Thymus (tissue), 11 donors: ENCODE measurements around the gene STRIT1. TPM values are rescaled to one million over a fixed set of nuclear protein-coding genes. Genes with fewer than 3 reads are reported as not detected.

Source experiments
- DNase-seq, 9 donors: peaks; one replicate each; pipeline ENCODE4 v3.0.0-alpha.2; 2013; ENCODE audit warnings: low spot score in 9 of 9, low read depth in 6 of 9, missing footprints in 1 of 9
- H3K27ac ChIP-seq, 2 donors: one replicate each; pipeline ENCODE4 v1.5.1; 2013; ENCODE audit warnings: control low read depth in 1 of 2, low read depth in 1 of 2, low read length in 1 of 2, mild to moderate bottlenecking in 1 of 2, moderate library complexity in 1 of 2
- H3K27me3 ChIP-seq, 2 donors: one replicate each; pipeline ENCODE4 v1.5.1; 2013; ENCODE audit warnings: low read length in 1 of 2; ENCODE audit not compliant: control insufficient read depth in 2 of 2, insufficient read depth in 1 of 2
- H3K36me3 ChIP-seq, 2 donors: one replicate each; pipeline ENCODE4 v1.5.1; 2013; ENCODE audit warnings: low read length in 1 of 2, mild to moderate bottlenecking in 1 of 2, moderate library complexity in 1 of 2; ENCODE audit not compliant: control insufficient read depth in 2 of 2, insufficient read depth in 2 of 2
- H3K4me1 ChIP-seq, 2 donors: one replicate each; pipeline ENCODE4 v1.5.1; 2013; ENCODE audit warnings: low read length in 2 of 2; ENCODE audit not compliant: control insufficient read depth in 2 of 2, insufficient read depth in 2 of 2
- H3K4me3 ChIP-seq, 2 donors: one replicate each; pipeline ENCODE4 v1.5.1; 2013; ENCODE audit warnings: low read length in 2 of 2, control low read depth in 1 of 2, mild to moderate bottlenecking in 1 of 2
- H3K9me3 ChIP-seq, 2 donors: one replicate each; pipeline ENCODE4 v1.5.1; 2013; ENCODE audit warnings: low read length in 1 of 2, mild to moderate bottlenecking in 1 of 2; ENCODE audit not compliant: control insufficient read depth in 2 of 2, insufficient read depth in 1 of 2
- WGBS: extraction: QIAGEN DNeasy Blood & Tissue Kit; methylation state at CpG from one replicate; pipeline ENCODE4 v1.1.7; 2013; 5-methylcytosine and 5-hydroxymethylcytosine counted together
- polyA plus RNA-seq: library from polyadenylated mRNA; stranded (reverse); fragments of 200-250 nt; gene quantifications from one replicate; pipeline ENCODE4 v1.2.3, GENCODE V29; 2013
- total RNA-seq: library from RNA; stranded (reverse); fragments of 120-200 nt; gene quantifications from one replicate; pipeline ENCODE4 v1.2.4, GENCODE V29; 2013
- donor health status: healthy.

The STRIT1 gene
- total and polyA plus RNA-seq, 2 donors, result 0.32 TPM; not detected in 1

DNA sequence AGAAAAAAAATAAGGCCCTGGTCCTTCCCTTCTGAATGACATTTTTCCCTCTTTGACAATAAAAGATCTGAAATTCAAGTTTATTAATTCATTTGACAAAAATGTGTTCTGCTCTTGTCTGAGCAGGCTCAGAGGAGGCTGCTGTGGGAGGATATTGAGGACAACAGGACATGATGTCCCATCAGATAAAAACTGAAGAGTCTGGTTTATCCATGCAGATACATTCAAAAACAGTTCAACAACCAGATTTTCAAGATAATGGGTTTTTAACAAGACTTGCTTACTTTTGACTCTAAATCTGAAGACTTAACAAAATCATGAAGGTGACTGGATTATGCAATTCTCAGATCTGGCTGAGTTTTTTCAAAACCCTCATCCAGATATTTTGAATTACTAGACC is 36.9 kb upstream of the STRIT1 start:
- no peaks in the 10 kb centered on the region for H3K36me3 ChIP-seq
- H3K9me3 ChIP-seq, result no peaks in the 10 kb centered on the region
- H3K4me3 ChIP-seq, result no peak overlapping the region
- peaks cover 0 to 2% of the 10 kb centered on the region in 2 donors for H3K4me1 ChIP-seq
- no peaks in the 10 kb centered on the region for H3K27me3 ChIP-seq
- no peak overlapping the region for H3K27ac ChIP-seq
- DNase-seq, result no peak

DNA sequence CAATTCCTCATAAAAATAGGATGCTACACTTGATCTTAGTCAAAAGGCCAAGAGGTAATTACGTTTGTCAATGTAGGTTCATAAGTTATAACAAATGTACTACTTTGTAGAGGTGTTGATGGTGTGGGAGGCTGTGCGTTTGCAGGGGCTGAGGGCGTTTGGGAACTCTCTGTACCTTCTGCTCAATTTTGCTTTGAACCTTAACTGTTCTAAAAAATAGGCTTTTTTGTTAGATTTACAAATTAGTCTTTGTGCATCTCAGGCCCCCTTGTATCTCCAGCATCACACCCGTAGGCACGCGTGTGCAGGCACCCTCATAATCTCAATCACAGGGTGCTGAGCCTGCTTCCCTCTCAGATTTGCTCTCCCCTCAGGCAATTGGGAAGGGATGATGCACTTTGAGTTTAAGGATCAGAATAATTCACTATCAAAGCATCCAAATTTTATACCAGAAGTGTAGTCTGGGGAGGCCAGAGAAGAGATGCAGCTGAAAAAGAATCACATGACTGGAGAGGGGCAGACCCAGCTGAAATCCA is 36.1 kb upstream of the STRIT1 start:
- WGBS, result 95% methylated on average over 6 of the region's 6 CpGs
- H3K27ac ChIP-seq, result no peak overlapping the region
- H3K4me1 ChIP-seq, result no peaks in the 10 kb centered on the region
- no peak for DNase-seq
- no peaks in the 10 kb centered on the region for H3K36me3 ChIP-seq
- no peaks in the 10 kb centered on the region for H3K9me3 ChIP-seq
- H3K27me3 ChIP-seq, result no peaks in the 10 kb centered on the region
- H3K4me3 ChIP-seq, result no peak overlapping the region

DNA sequence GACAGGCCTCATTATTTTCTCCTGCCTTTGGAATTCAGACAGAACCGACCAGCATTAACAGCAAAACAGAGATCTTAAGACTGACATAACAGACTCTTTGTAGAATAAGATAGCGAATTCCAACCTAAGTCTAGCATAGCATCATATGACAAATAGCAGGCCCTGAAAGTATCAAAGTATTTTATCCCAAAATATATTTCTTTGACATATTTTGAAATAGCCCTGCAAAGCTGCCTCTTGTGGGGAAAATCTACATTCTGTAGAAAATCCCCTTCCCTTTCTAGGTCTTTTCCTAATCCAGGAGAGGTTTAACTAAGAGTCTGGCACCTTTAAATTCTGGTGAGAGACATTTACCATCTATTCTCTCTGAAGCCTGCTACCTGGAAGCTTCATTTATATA is 34.4 kb upstream of the STRIT1 start:
- H3K36me3 ChIP-seq, result no peaks in the 10 kb centered on the region
- no peaks in the 10 kb centered on the region for H3K9me3 ChIP-seq
- H3K27me3 ChIP-seq, result no peaks in the 10 kb centered on the region
- H3K4me3 ChIP-seq, result no peak overlapping the region
- no peak for DNase-seq
- H3K4me1 ChIP-seq, result no peaks in the 10 kb centered on the region
- WGBS, result 95% methylated on average over 2 of the region's 2 CpGs
- no peak overlapping the region for H3K27ac ChIP-seq

DNA sequence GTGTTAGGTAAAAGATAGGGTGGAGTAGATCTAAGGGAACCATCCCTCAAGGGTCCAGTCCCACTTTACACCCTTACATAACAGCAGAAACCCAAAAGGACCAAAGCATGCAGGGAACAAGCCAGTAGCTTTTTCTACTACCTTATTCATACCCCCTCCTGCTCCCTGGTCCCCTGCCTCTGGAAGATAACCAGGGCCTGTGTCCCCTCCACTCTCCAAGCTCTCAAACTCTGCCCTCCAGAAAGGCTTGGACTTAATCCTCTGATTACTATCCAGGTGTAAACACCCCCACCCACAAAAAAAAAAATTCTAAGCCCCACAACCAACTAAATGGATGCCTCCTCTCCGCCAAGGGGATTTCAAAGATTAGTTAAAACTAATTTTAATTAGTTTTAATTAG is 33.9 kb upstream of the STRIT1 start:
- no peaks in the 10 kb centered on the region for H3K27me3 ChIP-seq
- H3K27ac ChIP-seq, result no peak overlapping the region
- DNase-seq, result no peak
- H3K36me3 ChIP-seq, result no peaks in the 10 kb centered on the region
- 97% methylated on average over 1 of the region's 1 CpG for WGBS
- H3K9me3 ChIP-seq, result no peaks in the 10 kb centered on the region
- H3K4me3 ChIP-seq, result no peak overlapping the region
- H3K4me1 ChIP-seq, result no peaks in the 10 kb centered on the region

DNA sequence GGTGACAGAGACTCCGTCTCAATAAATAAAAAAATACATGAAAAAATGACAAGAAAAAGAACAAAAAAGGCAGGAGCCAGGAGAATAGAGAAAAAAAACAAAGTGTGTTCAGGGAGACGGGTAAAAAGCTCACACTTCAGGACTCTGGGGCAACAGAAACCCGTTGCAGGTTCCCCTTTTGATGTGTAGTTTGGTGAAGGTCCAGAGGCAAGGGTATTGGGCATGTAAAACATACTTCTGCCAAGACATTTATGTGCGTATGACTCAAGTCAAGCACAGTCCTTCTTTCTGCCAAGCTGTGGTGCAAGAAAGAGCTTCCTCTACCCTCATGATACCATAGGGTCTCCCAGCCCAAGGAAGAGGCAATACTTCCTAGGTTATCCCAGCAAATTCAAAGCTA is 33.4 kb upstream of the STRIT1 start:
- Histone ChIP-seq H3K27ac (no peak overlapping the region), H3K4me3 (no peak overlapping the region), H3K4me1 (no peaks in the 10 kb centered on the region), H3K9me3 (no peaks in the 10 kb centered on the region), H3K36me3 (no peaks in the 10 kb centered on the region), H3K27me3 (no peaks in the 10 kb centered on the region)
- DNase-seq, result no peak
- 86% methylated on average over 4 of the region's 4 CpGs for WGBS

DNA sequence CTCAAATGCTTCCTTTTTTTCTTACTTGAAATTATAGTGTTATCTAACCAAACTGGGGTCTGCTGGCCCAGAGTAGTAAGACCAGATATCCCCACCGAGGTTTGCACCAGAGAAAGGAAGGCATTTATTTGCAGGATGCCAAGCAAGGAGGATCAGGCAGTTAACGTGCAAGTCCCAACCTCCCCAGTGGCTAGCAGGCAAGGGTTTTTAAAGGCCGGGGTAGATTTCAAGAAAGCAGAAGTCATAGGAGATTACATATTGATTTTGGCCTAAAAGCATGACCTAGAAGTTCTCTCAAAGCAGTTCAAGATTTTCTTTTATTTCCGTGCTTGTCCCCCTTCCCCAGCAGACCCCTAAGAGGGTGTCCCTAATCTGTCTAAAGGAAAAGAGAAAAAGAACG is 32.8 kb upstream of the STRIT1 start:
- 88% methylated on average over 5 of the region's 5 CpGs for WGBS
- no peak overlapping the region for H3K27ac ChIP-seq
- H3K4me3 ChIP-seq, result no peak overlapping the region
- no peak for DNase-seq
- H3K4me1 ChIP-seq, result no peaks in the 10 kb centered on the region
- H3K27me3 ChIP-seq, result no peaks in the 10 kb centered on the region
- no peaks in the 10 kb centered on the region for H3K36me3 ChIP-seq
- no peaks in the 10 kb centered on the region for H3K9me3 ChIP-seq

DNA sequence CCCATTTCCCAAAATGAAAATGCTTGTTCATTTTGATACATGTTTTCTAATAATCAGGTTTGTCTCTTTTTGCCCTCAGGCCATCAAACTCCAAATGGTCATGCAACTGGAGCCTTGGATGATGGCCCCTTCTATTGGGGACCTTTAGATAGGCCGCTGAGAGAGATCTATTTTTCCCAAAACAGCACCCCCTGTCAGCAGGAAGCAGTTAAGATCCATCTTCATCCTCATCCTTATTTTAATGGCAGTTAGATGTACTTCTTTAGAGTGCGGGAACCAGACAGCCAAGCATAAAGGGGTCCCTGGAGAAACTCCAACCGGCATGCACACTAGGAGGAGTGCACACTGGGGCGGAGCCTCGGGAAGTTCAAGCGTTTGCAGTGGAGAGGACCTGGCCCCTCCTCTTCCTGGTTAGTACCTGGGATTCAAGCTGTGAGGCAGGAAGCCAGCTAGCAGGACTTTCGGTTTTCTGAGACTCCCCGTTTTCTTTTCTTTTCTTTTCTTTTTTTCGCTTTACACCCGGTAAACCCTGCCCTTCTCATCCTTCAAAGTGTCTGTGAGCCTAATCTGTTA is 31.9 kb upstream of the STRIT1 start:
- Histone ChIP-seq H3K27me3 (no peaks in the 10 kb centered on the region), H3K36me3 (no peaks in the 10 kb centered on the region), H3K4me3 (no peak overlapping the region), H3K27ac (no peak overlapping the region), H3K9me3 (no peaks in the 10 kb centered on the region), H3K4me1 (no peaks in the 10 kb centered on the region)
- DNase-seq, result no peak
- 92% methylated on average over 10 of the region's 10 CpGs for WGBS

DNA sequence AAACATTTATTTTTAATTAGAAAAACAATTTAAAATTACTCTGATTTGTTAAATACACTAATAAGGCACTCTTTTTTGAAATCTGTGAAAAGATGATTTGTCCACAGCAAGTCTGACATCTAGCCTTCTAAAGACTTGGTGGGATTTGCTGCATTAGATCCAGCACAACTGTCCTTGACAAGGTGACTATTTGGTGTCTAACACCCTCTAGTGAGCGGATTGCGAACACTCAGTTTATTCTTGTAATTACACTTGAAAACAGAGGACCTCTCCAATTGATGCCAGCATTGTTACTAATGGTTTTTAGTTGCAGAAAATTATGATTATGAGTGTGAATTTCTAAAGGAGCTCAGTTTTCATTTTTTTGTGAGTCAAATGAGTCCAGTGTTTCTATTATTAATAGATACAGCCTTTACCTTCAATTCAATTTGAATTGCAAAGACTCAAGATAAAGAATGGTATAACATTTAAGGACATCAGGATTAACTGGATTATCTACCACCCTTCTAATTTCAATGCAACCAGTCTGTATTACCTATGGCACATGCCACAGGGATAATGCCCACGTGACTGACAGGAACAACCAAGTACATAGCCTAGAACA is 29.7 kb upstream of the STRIT1 start:
- no peak overlapping the region for H3K27ac ChIP-seq
- WGBS, result 37% methylated on average over 3 of the region's 3 CpGs
- H3K27me3 ChIP-seq, result no peaks in the 10 kb centered on the region
- no peaks in the 10 kb centered on the region for H3K4me1 ChIP-seq
- H3K36me3 ChIP-seq, result no peaks in the 10 kb centered on the region
- H3K9me3 ChIP-seq, result no peaks in the 10 kb centered on the region
- H3K4me3 ChIP-seq, result no peak overlapping the region
- DNase-seq, result peak; percentile 13 to 83 (median 48)

DNA sequence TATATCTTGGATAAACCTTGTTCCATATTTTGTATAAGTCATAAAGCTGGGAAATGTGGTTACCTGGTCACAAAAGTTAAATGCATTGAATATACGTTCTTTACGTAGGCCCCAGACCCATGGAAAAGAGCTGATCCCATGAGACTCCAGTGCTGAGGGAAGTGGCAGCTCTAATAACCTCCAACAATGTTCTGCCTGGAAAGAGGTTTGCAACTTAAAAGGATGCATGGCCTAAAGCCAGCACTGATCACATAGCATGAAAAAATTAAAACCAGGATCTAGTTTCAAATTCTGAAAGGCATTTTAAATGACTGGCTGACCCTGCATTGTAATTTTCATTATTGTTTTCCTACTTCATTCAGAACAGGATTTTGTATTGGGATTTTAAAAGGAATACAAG is 27.9 kb upstream of the STRIT1 start:
- Histone ChIP-seq H3K27me3 (no peaks in the 10 kb centered on the region), H3K36me3 (no peaks in the 10 kb centered on the region), H3K9me3 (no peaks in the 10 kb centered on the region), H3K4me3 (no peak overlapping the region), H3K4me1 (no peaks in the 10 kb centered on the region), H3K27ac (no peak overlapping the region)
- no peak for DNase-seq
- WGBS, result 97% methylated on average over 2 of the region's 2 CpGs
